LoVo (cell line): ENCODE measurements around the gene GPX3.

Source experiments
- DNase-seq: peaks from one replicate; pipeline ENCODE4 v3.0.0-alpha.2; 2016; ENCODE audit warnings: low spot score

GPX3 gene

GRCh38 chr5:151034422-151035379 lies 14.3 kb downstream of the GPX3 start:
- DNase-seq, result no peak

DNA sequence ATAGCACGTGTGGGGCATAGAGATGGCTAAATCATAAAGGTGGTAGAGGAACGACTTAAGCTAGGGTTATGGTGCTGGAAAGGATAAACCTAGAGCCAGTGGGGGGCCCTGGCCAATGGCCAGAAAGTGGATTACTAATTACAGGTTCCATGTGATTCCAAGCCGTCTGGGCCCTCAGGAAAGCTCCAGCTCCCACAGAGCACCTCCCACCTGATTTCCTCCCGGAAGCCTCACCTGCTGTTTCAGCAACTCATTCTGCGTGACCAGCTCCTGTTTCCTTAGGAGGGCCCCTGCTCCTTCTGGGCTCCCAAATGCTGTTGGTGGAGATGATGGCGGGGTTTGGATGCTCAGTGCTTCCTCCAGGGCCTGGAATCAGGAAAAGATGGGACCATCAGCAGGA lies 16.2 kb downstream of the GPX3 start:
- no peak for DNase-seq

- no peak for DNase-seq
These were observed 17.4 kb downstream of the GPX3 start for GRCh38 chr5:151037561-151038411.

- DNase-seq, result no peak
These were observed 18.0 kb downstream of the GPX3 start for GRCh38 chr5:151038412-151038745.

DNA sequence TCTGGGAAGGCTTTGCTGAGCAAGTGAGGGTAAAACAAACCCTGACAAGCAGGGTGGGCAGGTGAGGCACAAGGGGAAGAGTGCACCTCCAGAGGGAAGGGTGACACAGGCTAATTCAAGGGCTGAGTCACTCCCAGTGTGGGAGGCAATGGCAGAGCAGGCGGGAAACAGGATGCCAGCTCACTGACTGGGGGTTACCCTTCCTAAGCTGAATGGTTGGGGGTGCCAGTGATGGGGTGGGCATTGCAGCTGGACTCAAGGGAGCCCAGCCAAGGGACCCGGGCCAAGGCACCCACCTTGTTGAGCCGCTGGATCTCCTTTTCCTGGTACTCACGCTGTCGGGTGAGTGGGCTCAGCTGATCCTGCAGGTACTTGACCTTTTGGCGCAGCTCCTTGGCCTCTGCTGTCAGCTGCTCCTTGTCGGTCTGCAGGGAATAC lies 18.4 kb downstream of the GPX3 start:
- DNase-seq, result no peak

GRCh38 chr5:151039665-151040064 lies 19.3 kb downstream of the GPX3 start:
- no peak for DNase-seq

- DNase-seq, result peak; percentile 70
These were observed 19.9 kb downstream of the GPX3 start for GRCh38 chr5:151040211-151040747.

DNA sequence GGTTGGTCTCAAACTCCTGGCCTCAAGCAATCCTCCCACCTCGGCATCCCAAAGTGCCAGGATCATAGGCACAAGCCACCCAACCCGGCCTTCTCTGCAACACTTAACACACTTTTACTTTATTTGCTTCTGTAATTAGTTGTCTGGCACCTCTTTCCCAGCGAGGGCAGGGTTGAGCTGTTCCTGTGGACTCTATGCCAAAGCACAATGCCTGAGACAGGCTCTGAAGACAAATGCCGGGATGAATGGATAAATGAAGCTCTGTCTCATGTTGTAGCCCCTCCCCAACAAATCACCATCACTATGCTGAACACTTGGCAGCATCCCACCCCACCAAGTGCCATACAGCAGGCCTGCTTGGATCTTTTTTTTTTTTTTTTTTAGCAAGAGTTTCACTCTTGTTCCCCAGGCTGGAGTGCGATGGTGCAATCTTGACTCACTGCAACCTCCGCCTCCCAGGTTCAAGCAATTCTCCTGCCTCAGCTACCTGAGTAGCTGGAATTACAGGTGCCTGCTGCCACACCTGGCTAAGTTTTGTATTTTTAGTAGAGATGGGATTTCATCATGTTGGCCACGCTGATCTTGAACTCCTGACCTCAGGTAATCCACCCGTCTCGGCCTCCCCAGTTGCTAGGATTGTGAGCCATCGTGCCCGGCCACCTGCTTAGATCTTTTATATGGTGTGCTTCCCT lies 21.3 kb downstream of the GPX3 start:
- no peak for DNase-seq

DNA sequence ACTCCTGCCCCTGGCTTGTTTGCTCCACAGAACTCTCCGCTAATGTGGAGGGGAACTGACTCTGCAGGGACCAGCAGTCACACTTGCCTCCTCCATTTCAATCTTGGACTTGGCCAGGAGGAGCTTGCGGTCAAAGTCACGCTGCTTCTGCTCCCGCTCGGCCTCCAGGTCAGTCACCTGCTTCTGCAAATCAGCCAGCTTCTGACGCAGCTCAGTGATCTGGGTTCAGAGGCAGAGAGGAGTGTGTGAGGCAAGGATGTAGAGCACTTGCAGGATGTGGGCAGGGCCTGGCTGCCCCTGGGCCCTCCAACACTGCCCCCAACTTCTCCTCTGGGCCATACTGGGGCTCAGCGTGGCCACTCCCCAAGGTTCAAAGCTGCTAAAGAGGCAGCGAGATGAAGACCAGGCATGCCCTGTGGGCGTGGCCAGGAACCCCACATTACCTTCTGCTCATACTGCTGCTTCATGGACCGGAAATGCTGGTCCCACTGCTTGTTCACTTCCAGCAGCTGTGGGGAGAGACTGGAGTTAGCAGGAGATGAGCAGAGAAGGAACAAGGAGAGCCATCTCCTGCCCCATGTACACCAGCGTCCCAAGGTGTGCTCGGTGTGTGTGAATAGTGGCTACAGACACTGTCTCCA lies 22.2 kb downstream of the GPX3 start:
- no peak for DNase-seq

GRCh38 chr5:151047814-151048425 lies 27.5 kb downstream of the GPX3 start:
- no peak for DNase-seq

DNA sequence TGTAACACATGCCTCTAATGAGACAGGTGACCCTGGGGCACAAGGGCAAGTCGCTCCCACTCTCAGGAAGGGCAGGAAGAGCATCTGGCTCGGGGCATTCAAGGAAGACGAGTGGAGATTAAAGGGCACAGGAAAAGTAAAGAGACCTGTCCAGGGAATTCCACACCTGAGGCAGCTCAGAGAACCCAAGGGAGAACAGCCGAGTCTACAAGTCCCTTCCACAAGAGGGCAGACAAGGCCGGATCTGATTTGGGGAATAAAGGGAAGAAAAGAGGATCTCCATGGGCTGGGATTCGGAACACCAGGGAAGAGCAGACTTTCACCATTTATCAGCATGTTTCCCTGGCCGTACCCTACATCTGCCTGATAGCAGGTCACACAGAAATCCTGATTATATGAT lies 28.1 kb downstream of the GPX3 start:
- no peak for DNase-seq

DNA sequence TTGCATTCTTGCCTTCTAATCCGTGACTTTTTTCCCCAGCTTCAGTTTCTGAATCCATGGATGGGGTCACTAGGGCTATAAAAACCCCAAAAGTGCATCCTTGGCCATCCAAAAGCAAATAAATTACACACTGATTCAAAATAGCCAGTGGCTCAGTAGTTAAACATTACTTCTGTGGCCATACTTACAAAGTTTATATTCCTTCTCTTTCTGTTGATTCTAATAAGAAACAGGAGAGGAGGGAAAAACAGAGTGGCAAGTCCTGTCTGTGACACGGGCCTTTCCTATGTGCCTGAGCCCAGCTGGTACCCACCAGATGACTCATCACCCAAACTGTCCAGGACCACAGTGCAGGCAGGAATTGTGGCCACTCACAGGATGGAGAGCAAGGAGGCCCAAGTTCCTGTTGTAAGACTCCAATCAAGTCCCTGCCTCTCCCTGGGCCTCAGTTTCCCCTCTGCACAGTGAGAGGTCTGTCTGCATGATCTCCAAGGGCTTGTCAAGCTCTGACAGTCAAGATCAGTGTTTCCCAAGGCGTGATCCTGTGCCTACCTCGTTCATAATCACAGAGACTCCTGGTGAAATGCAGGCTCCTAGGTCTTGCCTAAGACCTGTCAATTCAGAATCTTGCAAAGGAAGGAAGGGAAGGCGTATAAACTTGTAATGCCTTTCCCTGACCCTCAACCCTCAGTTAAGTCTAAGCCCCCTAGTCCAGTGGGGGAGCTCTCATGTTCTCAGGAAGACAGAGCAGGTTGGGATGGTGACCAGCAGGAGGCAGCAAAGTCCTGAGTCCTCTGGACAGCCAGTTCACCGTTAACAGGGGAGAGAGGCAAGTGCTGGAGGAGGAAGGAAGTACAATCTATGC lies 30.9 kb downstream of the GPX3 start:
- peak; percentile 43 for DNase-seq

- no peak for DNase-seq
These were observed 31.7 kb downstream of the GPX3 start for GRCh38 chr5:151051931-151052608.

DNA sequence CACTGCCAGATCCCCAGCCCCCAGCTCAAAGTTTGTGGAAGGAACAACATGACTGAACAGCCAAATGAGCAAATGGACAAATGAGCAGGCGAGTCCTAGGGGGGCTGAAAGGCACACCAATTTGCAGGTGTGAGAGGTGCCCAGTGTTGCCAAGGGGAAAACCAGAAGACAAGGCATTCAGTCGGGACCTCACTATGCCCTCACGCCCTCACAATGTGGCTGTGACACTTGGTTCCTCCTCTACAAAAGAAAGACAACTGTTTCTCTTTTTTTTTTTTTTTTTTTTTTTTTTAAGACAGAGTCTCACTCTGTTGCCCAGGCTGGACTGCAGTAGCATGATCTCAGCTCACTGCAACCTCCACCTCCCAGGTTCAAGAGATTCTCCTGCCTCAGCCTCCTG lies 32.4 kb downstream of the GPX3 start:
- no peak for DNase-seq

- no peak for DNase-seq
These were observed 33.5 kb downstream of the GPX3 start for GRCh38 chr5:151053796-151054462.

DNA sequence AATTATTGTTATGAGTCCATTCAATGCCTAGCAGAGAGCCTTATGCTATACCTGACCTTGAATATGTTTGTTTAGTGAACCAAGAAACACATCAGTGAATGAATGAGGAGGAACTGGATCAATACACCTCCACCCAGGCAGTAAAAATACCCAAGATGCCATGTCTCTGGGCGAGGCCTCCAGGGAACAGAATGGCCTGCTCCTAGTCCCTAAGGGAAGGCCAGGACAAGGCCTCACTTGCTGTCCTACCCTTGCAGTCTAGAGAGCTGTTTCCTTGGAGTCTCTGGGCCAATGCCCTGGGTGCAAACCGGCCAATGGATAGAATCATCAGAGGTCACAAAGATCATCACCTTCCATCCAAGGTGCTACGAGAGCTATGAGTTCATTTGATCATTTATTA lies 34.3 kb downstream of the GPX3 start:
- peak; percentile 31 for DNase-seq

DNA sequence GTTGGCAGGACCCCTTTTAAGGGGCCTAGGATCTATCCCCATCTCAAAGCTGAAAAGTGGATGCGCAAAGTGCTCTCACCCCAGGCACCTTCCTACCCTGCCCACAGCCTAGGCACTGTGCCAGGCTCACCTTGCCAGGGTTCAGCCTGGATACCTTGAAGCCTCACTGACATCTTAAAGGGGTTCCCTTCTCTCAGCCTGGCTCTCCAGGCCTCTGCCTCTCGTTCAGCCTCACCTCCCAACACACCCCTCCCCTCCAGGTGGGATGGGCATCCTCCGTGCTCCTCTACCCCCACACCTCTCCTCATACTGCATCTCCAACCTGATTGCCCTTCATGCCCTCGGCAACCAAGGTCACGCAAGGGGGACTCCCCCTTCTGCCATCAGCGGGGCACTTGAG lies 34.9 kb downstream of the GPX3 start:
- no peak for DNase-seq

- DNase-seq, result no peak
These were observed 36.3 kb downstream of the GPX3 start for GRCh38 chr5:151056379-151057325.
